ENCODE measurements around the gene SORCS2.
"Not testable (repeated sequence)": the region's sequence is repeated elsewhere in the genome, so short reads cannot be mapped to it uniquely, and the experiment has no call there.

The SORCS2 gene

DNA sequence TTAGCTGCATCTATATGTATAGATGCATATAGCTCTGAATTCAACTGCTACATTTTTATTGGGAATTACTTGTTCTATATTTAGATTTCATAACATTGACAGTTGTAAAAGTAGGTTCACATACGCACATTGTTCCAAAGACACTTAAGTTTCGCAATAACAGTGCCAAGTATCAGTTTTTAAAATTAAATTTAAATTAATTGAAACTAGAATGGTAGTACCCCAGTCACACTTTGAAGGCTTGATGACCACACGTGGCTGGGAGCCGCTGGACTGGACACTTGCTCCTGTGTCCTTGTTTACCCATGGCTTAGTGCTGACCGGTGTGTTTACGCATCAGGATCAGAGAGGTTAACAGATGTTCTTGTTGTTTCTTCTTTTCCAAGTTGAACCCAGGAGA lies 383.1 kb downstream of the SORCS2 start:
- no peak for DNase-seq

DNA sequence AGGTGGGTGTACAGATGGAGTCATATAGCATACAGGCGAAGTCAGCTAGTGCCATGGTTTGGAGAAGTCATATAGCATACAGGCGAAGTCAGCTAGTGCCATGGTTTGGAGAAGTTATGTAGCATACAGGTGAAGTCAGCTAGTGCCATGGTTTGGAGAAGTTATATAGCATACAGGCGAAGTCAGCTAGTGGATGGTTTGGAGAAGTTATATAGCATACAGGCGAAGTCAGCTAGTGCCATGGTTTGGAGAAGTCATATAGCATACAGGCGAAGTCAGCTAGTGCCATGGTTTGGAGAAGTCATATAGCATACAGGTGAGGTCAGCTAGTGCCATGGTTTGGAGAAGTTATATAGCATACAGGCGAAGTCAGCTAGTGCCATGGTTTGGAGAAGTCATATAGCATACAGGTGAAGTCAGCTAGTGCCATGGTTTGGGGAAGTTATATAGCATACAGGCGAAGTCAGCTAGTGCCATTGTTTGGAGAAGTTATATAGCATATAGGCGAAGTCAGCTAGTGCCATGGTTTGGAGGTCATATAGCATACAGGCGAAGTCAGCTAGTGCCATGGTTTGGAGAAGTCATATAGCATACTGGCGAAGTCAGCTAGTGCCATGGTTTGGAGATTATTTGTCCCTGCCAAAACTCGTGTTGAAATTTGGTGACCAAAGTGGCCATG lies 385.2 kb downstream of the SORCS2 start:
- DNase-seq: not testable (repeated sequence)

DNA sequence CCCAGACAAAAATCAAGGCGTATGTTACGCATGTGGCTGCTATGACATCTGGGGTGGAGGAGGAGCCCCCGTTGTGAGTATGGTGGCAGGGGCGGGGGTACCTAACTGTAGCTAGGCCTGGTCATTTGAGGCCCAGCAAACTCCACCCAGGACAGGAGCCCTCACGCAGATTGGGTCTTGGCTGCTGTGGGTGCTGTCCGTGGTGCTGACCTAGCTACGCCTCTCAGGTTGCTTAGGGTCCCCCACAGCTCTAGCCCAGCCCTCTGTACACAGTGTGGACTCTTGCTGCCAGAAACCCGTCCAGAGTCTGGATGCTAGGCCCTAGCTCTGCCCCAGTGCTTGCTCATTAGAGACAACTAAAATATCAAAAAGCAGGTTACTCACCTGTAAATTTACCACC lies 389.1 kb downstream of the SORCS2 start:
- DNase-seq: no peak

DNA sequence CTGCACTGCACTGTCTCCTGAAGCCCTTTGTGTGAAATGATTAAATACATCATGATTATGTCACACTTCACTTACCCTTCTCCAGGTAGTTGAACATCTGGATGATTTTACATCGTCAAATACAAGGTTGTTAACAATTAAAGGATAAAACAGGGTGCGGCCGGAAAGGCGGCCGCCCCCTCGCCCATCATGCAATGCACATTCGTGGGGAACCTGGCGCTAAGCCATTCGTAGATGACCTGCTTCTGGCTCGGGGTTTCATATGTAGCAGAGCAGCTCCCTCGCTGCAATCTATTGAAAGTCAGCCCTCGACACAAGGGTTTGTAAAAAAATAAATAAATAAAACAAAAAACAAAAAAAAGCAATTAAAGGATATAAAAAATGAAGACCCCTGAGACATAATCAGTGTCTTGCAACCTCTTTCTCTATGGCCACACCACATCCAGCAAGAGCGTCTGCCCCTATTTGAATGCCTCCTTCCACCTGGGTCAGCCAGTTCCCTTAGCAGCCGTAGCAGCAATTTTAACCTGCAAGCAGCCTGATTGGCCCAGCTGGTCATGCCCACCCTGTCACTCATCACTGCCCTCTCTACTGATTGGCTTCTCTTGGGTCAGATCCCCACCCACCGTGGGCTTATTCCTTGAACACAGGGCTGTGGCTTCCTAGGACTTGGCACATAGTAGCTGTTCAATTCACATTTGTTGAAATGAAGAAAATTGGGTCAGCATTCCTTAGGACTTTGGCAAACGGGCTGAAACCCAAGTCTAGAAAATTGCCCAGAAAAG lies 390.2 kb downstream of the SORCS2 start:
- no peak for DNase-seq

DNA sequence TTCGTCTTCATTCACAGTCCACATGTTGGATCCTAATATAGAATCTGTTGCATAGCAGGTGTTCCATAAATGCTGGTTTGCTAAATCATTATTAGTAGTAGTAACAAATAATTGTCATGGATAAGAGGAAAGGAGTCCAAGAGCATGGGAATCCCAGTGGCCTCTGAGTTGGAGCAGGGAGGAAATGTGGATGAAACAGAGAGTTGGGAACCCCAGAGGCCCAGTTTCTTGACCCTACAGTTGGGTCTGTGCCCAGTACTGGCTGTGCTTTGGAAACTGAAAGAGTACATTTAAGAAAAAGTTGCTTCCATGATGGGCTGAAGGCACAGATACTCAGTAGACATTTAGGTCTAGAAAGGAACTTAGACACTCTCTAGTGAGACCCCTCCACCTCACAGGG lies 391.8 kb downstream of the SORCS2 start:
- DNase-seq: no peak

DNA sequence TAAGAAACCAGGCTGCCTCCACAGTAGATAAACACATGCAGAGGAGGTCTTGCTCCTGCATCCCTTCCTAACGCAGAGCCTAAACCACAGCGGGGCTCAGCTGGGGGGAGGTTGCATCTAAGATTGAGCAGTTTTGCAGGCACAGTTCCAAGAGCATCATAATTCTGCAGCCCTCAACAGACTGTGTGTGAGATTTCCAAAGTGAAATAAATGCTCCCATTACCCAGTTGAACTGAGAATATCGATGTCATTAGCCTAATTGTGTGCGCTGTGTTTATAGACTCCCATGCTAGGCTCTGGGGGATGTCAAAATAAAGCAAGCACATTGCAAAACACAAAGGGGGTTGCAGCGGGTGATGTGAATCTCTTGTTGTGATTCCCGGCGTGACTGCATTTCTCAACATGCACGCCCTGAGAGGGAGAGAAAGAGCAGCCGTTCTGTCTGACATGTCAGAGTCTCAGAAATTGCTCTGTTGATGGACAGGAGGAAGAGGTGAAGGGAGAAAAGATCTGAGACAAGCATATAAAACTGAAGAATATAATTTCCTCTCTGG lies 392.3 kb downstream of the SORCS2 start:
- DNase-seq: no peak

DNA sequence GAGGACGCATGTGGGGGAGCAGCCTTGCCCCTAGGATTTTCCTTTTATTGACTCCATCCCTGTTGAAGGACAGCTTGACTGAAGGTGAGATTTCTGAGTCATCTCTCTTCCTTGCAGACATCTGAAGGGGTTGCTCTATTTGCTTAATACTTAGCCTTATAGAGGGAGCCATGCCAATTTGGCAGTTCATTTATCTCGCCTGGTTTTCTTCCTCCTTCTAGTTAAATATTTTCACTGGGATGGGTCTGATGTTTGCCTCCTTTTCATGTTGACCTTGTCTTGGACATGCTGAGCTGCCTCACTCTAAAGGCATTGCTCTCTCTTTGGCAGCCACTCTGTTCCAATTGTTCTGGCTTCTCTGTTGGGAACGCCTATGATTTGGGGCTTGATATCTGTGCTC lies 393.4 kb downstream of the SORCS2 start:
- DNase-seq: no peak

DNA sequence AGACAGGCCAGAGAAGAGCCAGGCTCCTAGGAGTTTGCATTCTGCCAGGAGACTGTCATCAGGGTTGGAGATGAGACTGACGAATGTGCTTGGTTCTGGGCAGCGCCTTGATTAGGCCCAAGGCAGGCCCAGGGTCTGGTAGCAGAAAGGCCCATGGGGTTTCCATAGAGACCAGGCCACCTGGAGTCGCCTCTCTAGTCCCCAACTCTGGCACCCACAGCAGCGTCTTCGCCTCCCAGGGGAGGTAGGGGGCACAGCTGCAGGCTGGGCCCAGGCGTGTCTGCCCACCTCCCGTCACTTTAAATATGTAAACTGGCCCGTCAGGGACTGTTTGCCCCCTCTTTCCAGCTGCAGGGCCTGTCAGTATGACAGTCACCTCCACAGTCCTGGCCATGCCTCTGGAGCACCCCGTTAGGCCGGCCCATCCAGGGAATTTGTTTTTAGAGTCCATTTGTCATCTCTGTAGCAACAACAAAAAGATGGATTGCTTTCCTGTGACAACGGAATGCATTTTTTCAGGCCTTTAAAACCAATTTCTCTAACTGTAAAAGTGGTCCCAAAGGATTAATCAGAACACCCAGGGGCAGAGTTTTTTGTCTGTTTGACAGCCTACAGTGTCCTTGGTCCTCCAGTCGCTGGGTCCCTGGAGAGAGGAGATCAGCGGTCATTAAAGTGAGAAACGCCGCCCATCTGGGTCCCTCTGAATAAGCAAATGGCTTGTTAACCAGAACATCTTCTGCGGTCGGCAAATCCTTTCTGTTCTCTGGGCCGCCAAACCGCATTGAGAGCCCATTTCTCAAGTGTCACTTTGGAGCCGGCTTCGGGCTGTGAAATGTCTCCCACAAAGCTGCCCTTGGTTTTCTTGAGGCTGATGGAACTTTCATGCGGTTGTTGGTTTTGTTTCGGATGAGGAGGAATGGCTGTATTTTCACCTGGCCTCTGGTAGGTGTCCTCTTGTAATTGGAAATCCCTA lies 395.4 kb downstream of the SORCS2 start:
- DNase-seq: no peak

DNA sequence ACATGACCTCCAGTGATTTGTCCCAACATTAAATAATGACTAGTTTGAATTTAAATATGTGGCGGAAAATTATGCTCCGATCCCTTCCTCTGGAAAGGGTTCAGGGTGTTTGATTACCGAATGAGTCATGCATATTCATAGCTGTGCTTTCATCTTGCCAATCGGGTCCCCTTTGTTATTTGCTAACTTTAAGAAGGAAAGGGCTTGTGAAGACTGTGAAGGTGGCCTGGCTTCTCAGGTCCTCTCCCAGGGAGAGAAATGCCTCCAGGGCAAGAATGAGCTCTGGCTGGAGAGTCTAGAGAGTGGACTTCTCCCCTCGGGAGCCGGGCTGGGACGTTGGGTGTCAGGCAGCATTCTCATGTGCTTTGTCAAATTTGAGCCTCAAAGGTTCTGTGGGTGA lies 397.9 kb downstream of the SORCS2 start:
- DNase-seq: no peak

DNA sequence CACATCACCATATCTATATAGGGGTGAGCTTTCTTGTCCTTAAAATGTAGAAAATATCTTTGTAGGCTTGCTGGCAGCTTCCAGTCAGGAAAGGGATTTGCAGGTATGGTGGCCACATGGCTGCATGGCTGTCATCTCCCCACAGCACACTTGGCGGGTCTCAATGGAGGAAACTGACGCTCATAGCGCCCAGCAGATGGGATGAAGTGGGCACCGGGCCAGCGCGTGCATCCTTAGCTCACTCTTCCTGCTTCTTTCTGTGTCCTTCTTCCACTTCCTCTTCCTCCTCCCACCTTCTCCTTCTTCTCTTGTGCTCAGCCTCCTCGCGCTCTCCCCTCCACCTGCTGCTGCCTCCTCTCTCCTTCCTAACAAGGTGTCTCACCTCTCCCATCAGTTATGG lies 398.6 kb downstream of the SORCS2 start:
- no peak for DNase-seq

DNA sequence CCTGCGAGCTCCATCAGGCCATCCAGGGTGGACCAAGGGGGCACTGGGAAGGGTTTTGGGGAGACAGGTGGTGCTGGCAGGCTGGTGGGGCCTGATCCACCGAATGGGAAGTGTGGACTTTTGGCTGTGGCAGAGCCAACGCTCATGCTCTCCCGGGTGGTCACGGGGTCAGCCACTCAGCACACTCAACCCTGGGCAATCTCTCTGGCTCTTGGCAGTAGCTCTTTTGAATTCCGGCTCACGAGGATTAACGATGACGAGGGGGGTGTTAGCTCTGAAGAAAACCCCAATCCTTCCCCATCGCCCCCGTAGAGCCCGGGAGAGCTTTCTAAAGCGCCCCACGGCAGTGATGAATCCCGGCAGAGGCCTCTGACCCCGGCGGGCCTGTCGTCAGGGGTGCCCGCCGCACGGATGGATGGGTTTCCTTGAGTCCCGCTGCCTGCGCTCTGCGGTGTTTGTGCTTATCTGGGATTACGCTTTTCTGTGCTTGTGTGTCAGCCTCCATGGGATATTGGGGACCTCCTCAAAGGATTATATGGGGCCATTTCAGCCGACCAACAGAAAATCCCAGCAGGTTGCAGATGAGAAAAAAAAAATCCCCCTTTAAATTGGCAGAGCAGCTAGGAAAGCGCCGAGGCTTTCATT lies 399.2 kb downstream of the SORCS2 start:
- no peak for DNase-seq

DNA sequence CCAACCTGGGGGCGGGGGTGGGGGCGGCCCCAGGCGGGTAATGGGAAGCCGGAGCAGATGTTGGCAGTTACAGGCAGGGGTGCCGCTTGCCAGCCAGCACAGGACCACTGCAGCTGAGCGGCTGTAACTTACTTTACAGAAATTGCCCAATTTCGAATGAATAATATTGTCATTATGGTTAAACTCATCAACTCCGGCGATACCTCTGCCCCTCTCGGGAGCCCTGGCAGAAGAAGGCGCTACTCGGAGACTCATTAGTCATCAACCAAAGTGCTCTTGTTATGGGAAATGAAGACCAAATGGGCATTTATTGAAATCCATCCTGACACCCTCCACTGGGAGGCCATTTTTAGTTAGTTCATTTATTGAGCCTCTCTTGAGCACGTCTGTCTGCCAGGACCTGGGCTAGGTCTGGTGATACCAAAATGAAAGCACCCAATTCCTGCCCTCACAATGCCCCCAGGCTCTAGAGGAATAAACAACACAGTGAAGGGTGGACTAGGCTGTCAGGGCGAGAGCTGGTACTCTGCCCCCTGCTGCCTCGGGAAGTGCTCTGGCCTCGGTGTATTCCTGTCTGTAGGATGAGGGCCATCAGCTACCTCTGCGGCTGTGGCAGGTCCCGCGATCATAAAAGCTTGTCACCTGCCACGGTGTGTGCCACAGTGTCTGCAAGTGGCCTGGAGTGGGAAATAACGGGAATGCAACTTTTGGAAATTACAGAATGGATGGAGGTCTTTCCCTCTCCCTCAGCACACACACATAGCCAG lies 401.5 kb downstream of the SORCS2 start:
- no peak for DNase-seq

DNA sequence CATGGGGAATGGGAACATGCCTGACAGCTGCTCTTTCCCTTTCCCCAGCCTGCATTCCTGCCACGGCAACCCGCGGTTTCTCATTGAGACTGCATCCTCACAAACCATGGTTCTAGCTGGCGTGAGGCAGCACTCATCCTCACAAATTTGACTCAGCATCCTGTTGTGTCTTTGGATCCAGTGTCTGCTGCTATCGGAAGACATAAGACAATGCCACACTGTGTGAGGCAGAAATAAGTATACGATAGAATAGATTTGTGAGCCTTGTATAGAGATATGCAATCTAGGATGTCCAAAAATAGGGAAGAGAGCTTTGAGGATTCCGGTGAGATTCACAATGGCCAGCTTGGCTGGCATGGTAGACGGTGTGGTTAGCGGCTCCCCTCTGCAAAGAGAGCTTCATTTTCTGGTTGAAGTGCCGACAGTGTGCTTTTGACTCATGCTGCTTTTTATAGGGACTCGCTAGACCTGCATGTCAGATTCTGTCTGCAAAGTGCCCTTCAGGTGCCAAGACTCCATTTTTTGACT lies 403.7 kb downstream of the SORCS2 start:
- DNase-seq: no peak

DNA sequence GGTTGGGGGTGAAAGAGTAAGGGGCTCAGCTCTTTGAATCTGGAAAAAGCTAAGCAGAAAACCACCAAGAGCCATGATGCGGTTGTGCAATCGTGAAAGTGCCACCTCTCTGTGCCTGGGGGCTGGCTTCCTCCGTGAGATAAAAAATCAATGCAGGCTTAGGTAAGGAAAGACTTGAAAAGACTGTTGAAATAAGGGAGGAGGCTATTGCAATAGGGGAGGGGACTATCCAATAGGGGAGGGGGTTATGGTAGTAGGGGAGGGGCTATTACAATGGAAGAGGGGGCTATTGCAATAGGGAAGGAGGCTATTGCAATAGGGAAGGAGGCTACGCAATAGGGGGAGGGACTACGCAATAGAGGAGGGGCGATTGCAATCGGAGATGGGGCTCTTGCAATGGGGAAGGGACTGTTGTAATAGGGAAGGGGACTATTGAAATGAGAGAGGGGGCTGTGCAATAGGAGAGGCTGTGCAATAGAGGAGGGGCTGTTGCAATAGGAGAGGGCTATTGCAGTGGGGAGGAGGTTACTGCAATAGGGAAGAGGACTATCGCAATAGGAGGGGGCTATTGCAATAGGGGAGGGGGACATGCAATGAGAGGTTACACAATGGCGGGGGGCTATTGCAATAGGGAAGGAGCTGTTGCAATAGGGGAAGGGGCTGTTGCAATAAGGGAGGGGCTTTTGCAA lies 404.7 kb downstream of the SORCS2 start:
- no peak for DNase-seq

DNA sequence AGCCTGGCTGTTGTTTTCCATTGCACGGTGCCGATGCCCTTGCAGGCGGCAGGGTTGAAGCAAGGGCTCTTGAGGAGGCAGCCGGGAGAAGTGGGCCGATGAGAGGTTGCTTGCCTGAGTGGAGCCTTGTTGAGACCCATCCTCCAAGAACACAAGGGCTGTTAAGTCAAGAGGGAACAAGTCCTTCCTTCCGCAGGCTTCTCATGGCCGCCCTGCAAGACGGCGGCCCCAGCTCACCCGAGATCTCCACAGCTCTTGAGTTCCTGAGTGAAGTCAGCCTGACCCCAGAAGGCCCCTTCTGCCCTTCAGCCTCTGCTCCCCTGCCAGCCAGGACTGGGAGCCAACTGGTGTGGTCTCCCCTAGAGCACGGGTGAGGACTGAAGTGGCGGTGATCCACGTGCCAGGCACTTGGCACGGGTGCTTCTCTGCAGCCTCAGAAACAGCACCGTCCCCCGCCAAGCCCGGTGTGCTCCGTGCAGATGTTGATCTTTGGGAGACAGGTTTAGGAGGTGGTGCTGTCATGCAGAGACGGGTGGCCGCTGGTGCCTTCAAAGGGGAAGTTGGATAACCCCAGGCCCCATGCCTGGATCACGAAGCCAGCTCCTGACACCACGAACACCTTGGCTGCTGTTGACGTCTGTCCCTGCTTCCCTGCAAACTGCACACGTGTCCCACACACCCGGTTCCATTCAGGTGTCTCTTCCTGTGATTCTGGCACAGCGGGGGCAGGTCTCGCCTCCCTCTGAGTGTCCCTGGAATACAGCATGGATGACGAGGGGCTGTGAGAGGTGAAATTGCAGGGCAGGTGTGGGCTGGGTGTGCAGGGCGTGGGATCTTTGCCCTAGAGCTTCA lies 406.8 kb downstream of the SORCS2 start:
- DNase-seq: no peak

DNA sequence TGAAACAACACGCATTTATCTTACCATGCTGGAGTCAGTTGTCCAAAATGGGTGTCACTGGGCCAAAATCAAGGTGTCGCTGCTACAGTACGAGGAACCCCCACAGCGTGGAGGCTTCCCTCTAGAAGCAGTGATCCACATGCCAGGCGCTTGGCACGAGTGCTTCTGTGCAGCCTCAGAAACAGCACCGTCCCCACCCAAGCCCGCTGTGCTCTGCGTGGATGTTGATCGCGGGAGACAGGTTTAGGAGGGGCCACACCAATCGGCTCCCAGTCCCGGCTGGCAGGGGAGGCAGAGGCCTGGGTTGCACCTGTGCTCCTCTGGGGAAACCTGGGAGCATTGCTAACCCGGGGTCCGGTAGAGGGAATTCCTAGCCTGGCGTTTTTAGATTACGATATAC lies 407.9 kb downstream of the SORCS2 start:
- no peak for DNase-seq

DNA sequence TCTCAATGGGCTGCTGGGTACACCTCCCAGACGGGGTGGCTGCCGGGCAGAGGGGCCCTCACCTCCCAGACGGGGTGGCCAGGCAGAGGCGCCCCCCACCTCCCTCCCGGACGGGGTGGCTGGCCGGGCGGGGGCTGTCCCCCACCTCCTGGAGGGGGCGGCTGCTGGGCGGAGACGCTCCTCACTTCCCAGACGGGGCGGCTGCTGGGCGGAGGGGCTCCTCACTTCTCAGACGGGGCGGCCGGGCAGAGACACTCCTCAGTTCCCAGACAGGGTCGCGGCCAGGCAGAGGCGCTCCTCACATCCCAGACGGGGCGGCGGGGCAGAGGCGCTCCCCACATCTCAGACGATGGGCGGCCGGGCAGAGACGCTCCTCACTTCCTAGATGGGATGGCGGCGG lies 409.8 kb downstream of the SORCS2 start:
- not testable (repeated sequence) for DNase-seq

DNA sequence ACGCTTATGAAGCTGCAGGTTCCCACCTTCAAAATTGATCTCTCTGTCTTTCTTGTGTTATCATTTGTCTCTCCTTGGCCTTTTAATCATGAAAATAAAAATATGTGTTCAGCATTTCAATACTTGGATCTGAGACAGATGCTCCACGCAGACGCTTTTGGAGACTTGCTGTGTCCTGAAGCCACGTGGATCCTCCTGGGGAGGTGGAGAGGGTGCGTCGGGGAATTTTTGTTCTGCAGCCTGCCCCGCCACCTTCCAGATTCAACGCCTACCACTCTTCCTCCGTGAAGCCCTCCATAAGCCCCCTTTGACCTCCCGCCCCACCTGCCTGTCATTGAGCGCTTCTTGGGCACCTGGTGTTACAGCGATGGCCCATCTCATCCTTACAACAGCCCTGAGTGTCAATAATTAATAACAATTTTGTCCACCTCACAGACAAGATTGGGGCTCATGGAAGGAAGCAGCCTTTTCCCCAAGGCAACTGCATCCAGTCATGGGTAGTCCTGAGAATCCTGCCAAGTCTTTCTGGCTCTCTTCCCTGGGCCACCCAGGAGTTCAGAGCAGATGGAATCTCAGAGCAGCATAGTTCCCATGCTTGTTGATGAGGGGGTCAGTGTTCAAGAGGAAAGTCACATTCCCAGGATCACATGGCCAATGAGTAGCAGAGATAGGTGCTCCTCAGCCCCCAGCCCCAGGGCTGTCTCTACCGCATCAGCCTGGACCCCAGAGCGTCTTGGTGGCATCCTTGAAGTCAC lies 415.0 kb downstream of the SORCS2 start:
- no peak for DNase-seq

DNA sequence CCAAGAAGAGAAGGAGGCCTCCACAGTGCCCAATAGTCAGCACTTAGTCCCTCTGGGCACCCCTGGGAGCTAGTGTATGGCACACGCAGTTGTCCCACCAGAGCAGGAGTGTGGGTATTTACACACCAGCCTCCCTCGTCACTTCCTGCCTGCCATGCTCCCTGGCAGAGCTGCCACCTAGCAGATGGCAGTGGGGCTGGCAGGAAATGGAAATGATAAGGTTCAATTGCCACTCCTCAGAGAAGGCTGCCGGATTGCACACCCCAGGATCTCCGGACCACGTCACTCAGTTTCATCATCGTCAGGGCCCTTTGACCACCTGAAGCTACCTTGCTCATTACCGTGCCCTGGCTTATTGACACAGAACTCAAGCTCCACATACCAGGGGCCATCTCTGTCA lies 415.7 kb downstream of the SORCS2 start:
- DNase-seq: no peak
